Measurements from ENCODE around the gene EXOC1.

DNA sequence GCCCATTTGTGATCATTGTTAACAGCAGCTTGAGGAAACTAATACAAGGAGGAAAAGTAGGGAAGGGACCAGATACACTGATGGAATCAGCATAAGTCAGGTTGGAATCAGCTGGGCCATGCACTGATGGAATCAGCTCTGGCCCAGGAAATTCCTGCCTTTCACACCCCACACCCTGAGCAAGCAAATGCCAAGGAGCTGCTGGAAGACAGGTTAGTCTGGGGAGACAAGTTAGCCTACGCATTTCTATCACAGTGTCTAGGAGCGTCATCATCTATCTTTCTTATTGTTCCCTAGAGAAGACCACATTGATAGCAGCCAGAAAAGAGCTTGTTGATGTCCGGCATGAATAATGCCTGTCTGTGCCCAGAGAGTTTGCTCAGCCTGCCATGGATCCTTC is 79.1 kb downstream of the EXOC1 start:
- TF ChIP-seq CTCF (IDR thresholded peaks at IDR 0.05) (no peak), POLR2AphosphoS5 (IDR thresholded peaks at IDR 0.05; ENCODE audit: insufficient read depth in 1 of 2, low read depth in 1 of 2) (no peak)
